WERI-Rb-1 (cell line): ENCODE results near the gene MAML2.

Source experiments
- DNase-seq: peaks from one replicate; pipeline ENCODE4 v3.0.0-alpha.2; 2020
- H3K27ac ChIP-seq: fragments of 250-450 bp; sonication (Bioruptor Pico); 2 replicates; pipeline ENCODE4 v1.5.1; 2020; ENCODE audit warnings: mild to moderate bottlenecking, moderate library complexity
- H3K27me3 ChIP-seq: fragments of 250-450 bp; sonication (Bioruptor Pico); 2 replicates; pipeline ENCODE4 v1.5.1; 2021; ENCODE audit warnings: mild to moderate bottlenecking, low read depth, moderate library complexity; ENCODE audit not compliant: insufficient read depth, severe bottlenecking
- H3K36me3 ChIP-seq: fragments of 250-450 bp; sonication (Bioruptor Pico); 2 replicates; pipeline ENCODE4 v1.5.1; 2020; ENCODE audit warnings: mild to moderate bottlenecking, moderate library complexity
- H3K4me3 ChIP-seq: 2 replicates; pipeline ENCODE4 v1.5.1; 2011; ENCODE audit warnings: low read depth, mild to moderate bottlenecking, control low read depth, low read length
- H3K9me3 ChIP-seq: fragments of 250-450 bp; sonication (Bioruptor Pico); 2 replicates; pipeline ENCODE4 v1.5.1; 2021; ENCODE audit warnings: mild to moderate bottlenecking, moderate library complexity; ENCODE audit not compliant: severe bottlenecking
- TF ChIP-seq, protein P1 (sequence below): IDR thresholded peaks from 2 replicates; pipeline ENCODE4 v1.5.1; 2011; ENCODE audit warnings: low read depth, mild to moderate bottlenecking, control low read depth, inconsistent platforms, low read length

MAML2 gene

DNA sequence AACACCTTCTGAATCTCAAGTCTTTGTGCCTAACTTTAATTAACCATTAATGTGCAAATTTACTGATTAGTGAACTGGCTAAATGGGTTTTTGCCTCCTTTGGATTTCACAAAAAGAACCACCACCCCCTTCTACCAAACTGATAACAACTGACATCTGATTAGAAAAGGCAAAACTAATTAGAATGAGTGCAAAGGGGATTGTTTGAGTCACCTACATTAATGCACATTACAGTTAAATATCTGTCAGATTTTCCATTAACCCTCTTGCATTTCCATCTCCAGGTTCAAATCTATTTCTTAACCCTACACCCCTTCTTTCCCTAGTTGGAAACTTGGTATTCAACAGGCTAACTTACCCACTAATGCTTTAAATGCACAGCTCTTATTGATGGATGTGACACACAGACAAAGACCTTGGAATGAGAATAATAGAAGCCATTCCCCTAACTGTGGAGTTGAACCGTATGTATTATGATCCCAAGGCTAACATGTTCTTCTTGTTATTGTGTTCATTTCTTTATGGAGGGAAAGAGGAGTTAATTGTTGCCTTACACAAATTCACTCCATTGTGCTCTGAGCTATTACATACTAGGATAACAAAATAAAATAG lies 257.6 kb downstream of the MAML2 start:
- H3K27ac ChIP-seq, result no peak overlapping the region
- peaks cover 16% of the 10 kb centered on the region for H3K36me3 ChIP-seq
- H3K27me3 ChIP-seq, result no peaks in the 10 kb centered on the region
- H3K9me3 ChIP-seq, result peaks cover 3% of the 10 kb centered on the region
- TF ChIP-seq, protein P1, sequence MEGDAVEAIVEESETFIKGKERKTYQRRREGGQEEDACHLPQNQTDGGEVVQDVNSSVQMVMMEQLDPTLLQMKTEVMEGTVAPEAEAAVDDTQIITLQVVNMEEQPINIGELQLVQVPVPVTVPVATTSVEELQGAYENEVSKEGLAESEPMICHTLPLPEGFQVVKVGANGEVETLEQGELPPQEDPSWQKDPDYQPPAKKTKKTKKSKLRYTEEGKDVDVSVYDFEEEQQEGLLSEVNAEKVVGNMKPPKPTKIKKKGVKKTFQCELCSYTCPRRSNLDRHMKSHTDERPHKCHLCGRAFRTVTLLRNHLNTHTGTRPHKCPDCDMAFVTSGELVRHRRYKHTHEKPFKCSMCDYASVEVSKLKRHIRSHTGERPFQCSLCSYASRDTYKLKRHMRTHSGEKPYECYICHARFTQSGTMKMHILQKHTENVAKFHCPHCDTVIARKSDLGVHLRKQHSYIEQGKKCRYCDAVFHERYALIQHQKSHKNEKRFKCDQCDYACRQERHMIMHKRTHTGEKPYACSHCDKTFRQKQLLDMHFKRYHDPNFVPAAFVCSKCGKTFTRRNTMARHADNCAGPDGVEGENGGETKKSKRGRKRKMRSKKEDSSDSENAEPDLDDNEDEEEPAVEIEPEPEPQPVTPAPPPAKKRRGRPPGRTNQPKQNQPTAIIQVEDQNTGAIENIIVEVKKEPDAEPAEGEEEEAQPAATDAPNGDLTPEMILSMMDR, result no peak
- H3K4me3 ChIP-seq, result no peak overlapping the region
- no peak for DNase-seq

DNA sequence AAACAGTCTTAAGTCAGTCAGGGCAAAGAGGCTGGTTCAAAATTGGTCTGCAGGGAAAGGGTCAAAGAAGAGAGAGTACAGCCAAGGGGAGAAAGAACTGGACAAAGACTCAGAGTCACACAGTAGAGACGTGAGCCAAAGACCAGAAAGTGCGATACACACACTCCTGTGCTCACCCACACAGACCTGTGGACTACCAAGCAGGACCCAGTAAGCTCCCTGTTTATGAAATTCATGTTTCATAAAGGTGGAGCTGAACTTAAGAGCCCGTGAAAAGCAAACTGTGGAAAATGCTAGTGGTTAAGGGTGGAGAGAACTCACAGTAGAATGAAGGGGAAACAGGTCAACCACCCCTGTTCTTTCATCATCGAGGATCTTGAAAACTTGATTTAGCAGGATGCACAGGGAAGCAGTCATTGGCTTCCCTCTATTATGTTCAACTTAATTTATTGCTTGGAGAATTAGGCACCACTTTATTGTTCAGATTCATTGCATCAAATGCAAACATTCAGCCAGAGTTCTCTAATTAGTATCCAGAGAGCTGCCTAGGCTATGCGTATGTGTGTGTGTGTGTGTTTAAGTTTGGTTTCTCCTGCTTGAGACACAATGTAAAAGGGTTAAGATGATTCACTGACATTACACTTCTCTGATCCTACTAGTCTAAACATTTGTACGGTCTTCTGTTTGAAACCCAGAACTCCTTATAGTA lies 258.2 kb downstream of the MAML2 start:
- Histone ChIP-seq H3K27ac (no peak overlapping the region), H3K9me3 (peaks cover 3% of the 10 kb centered on the region), H3K4me3 (no peak overlapping the region), H3K27me3 (no peaks in the 10 kb centered on the region), H3K36me3 (peaks cover 17% of the 10 kb centered on the region)
- no peak for DNase-seq
- TF ChIP-seq, protein P1, result no peak

DNA sequence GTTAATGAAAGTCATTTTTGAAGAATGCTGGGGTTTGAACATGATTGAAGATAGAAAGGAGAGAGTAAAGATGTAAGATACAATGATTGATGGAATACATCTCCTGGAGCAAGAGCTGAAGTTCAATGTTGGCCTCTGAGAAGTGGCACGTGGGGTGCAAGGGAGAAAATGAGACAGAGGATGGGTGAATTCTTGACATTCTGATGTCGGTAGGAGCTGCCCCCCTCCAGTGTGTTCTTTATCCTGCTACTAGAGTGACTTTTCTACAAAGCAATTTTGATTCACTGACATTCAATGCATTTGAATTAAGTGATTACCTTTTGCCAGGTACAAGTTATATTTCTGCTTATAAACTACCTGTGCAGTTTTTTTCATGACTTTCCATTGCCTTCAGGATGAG lies 260.1 kb downstream of the MAML2 start:
- no peaks in the 10 kb centered on the region for H3K27me3 ChIP-seq
- H3K27ac ChIP-seq, result no peak overlapping the region
- peaks cover 16% of the 10 kb centered on the region for H3K36me3 ChIP-seq
- peaks cover 3% of the 10 kb centered on the region for H3K9me3 ChIP-seq
- TF ChIP-seq, protein P1, result no peak
- H3K4me3 ChIP-seq, result no peak overlapping the region
- no peak for DNase-seq

DNA sequence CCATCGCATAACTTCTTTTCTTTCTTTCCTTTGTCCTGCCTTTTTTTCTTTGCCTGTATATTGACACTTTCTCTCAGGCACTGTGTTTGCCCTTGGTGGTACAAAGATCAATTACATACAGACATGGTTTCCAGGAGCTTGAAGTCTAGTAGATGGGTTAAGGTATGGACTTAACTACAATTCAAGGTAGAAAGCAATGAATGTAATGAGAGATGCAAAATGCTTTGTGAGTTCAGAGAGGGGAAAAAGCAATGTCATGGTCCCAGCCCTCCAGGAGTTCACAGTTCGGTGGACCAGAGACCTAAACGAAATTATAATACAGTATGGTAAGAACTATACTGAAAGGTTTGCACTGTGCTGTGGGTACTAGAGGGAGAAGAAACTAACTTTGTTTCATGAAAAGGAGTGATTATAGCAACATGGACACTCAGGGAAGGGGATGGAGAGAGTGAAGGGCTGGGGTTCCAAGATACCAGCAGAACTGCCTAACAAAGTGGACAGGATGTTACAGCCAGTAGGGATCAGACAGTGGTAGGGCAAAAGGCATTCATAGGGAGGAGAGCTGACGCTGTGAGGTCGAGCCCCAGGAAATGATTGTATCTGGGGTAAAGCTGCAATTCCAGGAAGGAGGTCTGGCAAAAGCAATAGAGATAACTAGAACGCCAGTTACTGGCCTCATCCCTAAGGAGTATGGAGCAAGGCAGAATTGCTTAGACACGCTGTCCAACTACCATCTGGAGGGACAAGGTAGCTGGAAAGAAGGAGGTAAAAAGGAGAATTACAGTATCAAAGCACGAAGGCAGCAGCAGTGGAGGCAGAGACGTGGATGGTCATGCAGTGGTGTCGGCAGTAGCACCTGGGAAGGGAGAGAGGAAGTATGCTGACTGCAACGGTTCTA lies 260.7 kb downstream of the MAML2 start:
- DNase-seq, result no peak
- Histone ChIP-seq H3K4me3 (no peak overlapping the region), H3K36me3 (peaks cover 16% of the 10 kb centered on the region), H3K9me3 (peaks cover 3% of the 10 kb centered on the region), H3K27ac (no peak overlapping the region), H3K27me3 (no peaks in the 10 kb centered on the region)
- TF ChIP-seq, protein P1, result no peak

DNA sequence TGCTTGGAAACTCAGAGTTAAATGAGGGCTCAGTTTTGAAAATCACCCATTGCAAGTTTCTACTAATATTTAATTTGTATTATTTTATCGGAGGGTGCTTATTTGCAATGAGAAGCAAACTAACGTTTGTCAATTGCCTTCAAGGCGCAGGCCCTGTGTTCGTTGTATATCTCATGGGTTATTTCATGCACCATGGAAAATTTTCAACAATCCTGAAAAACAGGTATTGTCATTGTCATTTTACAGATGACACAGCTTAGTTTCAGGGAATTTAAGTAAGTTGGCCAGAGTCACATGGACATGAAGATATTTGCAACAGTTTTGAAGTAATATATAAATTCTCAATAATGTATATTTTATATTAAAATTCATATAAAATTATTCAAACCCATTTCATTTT lies 261.4 kb downstream of the MAML2 start:
- DNase-seq, result no peak
- H3K36me3 ChIP-seq, result peaks cover 19% of the 10 kb centered on the region
- H3K27me3 ChIP-seq, result no peaks in the 10 kb centered on the region
- no peak overlapping the region for H3K27ac ChIP-seq
- H3K4me3 ChIP-seq, result no peak overlapping the region
- peaks cover 3% of the 10 kb centered on the region for H3K9me3 ChIP-seq
- TF ChIP-seq, protein P1, result no peak
